ENCODE data around the gene CCDC150.

GRCh38 chr2:196742685-196743084 lies 103.2 kb downstream of the CCDC150 start:
- TF ChIP-seq, protein P1, sequence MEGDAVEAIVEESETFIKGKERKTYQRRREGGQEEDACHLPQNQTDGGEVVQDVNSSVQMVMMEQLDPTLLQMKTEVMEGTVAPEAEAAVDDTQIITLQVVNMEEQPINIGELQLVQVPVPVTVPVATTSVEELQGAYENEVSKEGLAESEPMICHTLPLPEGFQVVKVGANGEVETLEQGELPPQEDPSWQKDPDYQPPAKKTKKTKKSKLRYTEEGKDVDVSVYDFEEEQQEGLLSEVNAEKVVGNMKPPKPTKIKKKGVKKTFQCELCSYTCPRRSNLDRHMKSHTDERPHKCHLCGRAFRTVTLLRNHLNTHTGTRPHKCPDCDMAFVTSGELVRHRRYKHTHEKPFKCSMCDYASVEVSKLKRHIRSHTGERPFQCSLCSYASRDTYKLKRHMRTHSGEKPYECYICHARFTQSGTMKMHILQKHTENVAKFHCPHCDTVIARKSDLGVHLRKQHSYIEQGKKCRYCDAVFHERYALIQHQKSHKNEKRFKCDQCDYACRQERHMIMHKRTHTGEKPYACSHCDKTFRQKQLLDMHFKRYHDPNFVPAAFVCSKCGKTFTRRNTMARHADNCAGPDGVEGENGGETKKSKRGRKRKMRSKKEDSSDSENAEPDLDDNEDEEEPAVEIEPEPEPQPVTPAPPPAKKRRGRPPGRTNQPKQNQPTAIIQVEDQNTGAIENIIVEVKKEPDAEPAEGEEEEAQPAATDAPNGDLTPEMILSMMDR (IDR thresholded peaks at IDR 0.05) = no peak
- TF ChIP-seq POLR2A (IDR thresholded peaks at IDR 0.05) = no peak
